GM12872 (cell line): ENCODE data around the gene TTC21A.

Experiments
- CTCF ChIP-seq: IDR thresholded peaks from 3 replicates; pipeline ENCODE4 v1.5.1; 2011; ENCODE audit warnings: low read depth, mild to moderate bottlenecking, low read length, moderate library complexity; ENCODE audit not compliant: insufficient read depth

TTC21A gene

GRCh38 chr3:39121621-39122020 lies 14.1 kb downstream of the TTC21A start:
- TF ChIP-seq CTCF, result no peak

- TF ChIP-seq CTCF, result no peak
These were observed 15.3 kb downstream of the TTC21A start for GRCh38 chr3:39122813-39123212.

GRCh38 chr3:39124876-39125840 lies 17.7 kb downstream of the TTC21A start:
- no peak for TF ChIP-seq CTCF

- TF ChIP-seq CTCF, result no peak
These were observed 18.5 kb downstream of the TTC21A start for GRCh38 chr3:39125841-39126500.

- TF ChIP-seq CTCF, result peak; percentile 56; the same call in 2 of the 3 replicates
These were observed 19.1 kb downstream of the TTC21A start for GRCh38 chr3:39126532-39127071.

- TF ChIP-seq CTCF, result no peak
These were observed 19.9 kb downstream of the TTC21A start for GRCh38 chr3:39127269-39127907.

GRCh38 chr3:39127908-39128304 lies 20.4 kb downstream of the TTC21A start:
- no peak for TF ChIP-seq CTCF
